HCT116 (cell line): ENCODE data around the gene HOXA7. TPM values are rescaled to one million over a fixed set of nuclear protein-coding genes. Genes with fewer than 3 reads are reported as not detected.

Experiments used
- ATAC-seq: fragments of 200-7000 bp; cut with Tn5 transposase; 2 replicates; pipeline ENCODE4 v1.9.1; 2020; ENCODE audit warnings: mild to moderate bottlenecking, moderate library complexity
- BruUV-seq: library from RNA; stranded (reverse); fragments of 400-500 nt; replicated peaks from 2 replicates; lab custom pipeline; 2021; lab: Mats Ljungman, UMichigan
- CTCF ChIA-PET: fragments of 300-600 bp; sonication (Branson Sonifier 250); formaldehyde crosslinking; loops from one replicate; lab custom pipeline; 2021; ENCODE audit warnings: antibody characterized with exemption; lab: Charles Lee
- POLR2A ChIA-PET: fragments of 300-600, 350-600 bp; sonication (Branson Sonifier 250); formaldehyde crosslinking; loops from one replicate; lab custom pipeline; 2021; ENCODE audit warnings: antibody characterized with exemption; lab: Charles Lee
- RAD21 ChIA-PET, 2 experiments: fragments of 300-600 bp; sonication (Branson Sonifier 250); formaldehyde crosslinking; loops; one replicate each; lab custom pipeline; 2023; ENCODE audit warnings: low total read pairs in 2 of 2; ENCODE audit not compliant: uncharacterized antibody in 2 of 2, unreplicated experiment in 2 of 2, low non-redundant PET in 1 of 2; lab: Charles Lee
- DNase-seq: peaks from one replicate; pipeline ENCODE4 v3.0.0-alpha.2; 2010; ENCODE audit warnings: low read depth, low spot score
- H2AFZ ChIP-seq: fragments of 200-600 bp; shearing (Covaris generic), sonication (generic); 2 replicates; pipeline ENCODE4 v1.6.1; 2017; ENCODE audit warnings: low read depth, mixed run types, mixed read lengths, antibody characterized with exemption, low read length; ENCODE audit not compliant: poor library complexity, severe bottlenecking
- H3K27ac ChIP-seq: 2 replicates; pipeline ENCODE4 v1.5.1; 2012; ENCODE audit warnings: low read depth, low read length
- H3K27me3 ChIP-seq: fragments of 200-600 bp; sonication (generic); 2 replicates; pipeline ENCODE4 v1.6.1; 2016; ENCODE audit warnings: mixed run types, low read length, mixed read lengths; ENCODE audit not compliant: insufficient read depth
- H3K36me3 ChIP-seq, 2 experiments: fragments of 200-500 bp in 1 of 2; fragments of 200-600 bp in 1 of 2; sonication (Bioruptor generic) in 1 of 2; sonication (generic) in 1 of 2; 2 replicates each; pipeline versions ENCODE4 v1.5.1 to v1.6.1; 2014 to 2016; ENCODE audit warnings: low read length in 2 of 2, inconsistent platforms in 1 of 2, mixed read lengths in 1 of 2, mixed run types in 1 of 2; ENCODE audit not compliant: insufficient read depth in 2 of 2, control insufficient read depth in 1 of 2
- H3K4me1 ChIP-seq, 2 experiments: fragments of 200-600 bp in 1 of 2; sonication (generic) in 1 of 2; 2 replicates each; pipeline versions ENCODE4 v1.5.1 to v1.6.1; 2012 to 2017; ENCODE audit warnings: low read length in 2 of 2, inconsistent platforms in 1 of 2, mild to moderate bottlenecking in 1 of 2, mixed read lengths in 1 of 2, mixed run types in 1 of 2, moderate library complexity in 1 of 2; ENCODE audit not compliant: insufficient read depth in 2 of 2, control insufficient read depth in 1 of 2
- H3K4me2 ChIP-seq: fragments of 200-600 bp; sonication (generic); 2 replicates; pipeline ENCODE4 v1.6.1; 2017; ENCODE audit warnings: mixed run types, low read length, mixed read lengths
- H3K4me3 ChIP-seq, 2 experiments: fragments of 200-600 bp in 1 of 2; sonication (generic) in 1 of 2; replicated peaks in 1 of 2; 2 replicates each; pipeline ENCODE4 v1.5.1; 2011 to 2016; ENCODE audit warnings: low read length in 2 of 2, control low read depth in 1 of 2, low read depth in 1 of 2, mild to moderate bottlenecking in 1 of 2, mixed read lengths in 1 of 2, mixed run types in 1 of 2
- H3K79me2 ChIP-seq: fragments of 200-600 bp; sonication (generic); 2 replicates; pipeline ENCODE4 v1.6.1; 2017; ENCODE audit warnings: mild to moderate bottlenecking, mixed run types, low read length, moderate library complexity, mixed read lengths; ENCODE audit not compliant: insufficient read depth
- H3K9ac ChIP-seq: fragments of 200-600 bp; sonication (generic); 2 replicates; pipeline ENCODE4 v1.6.1; 2016; ENCODE audit warnings: low read length, mixed read lengths
- H3K9me2 ChIP-seq: fragments of 200-600 bp; sonication (generic), shearing (Covaris generic); 2 replicates; pipeline ENCODE4 v1.6.1; 2017; ENCODE audit warnings: mixed run types, mild to moderate bottlenecking, moderate library complexity; ENCODE audit not compliant: insufficient read depth
- H3K9me3 ChIP-seq, 2 experiments: fragments of 200-500 bp in 1 of 2; fragments of 200-600 bp in 1 of 2; sonication (Bioruptor generic) in 1 of 2; sonication (generic) in 1 of 2; 2 replicates each; pipeline ENCODE4 v1.6.1; 2014 to 2017; ENCODE audit warnings: low read length in 2 of 2, mixed read lengths in 2 of 2, inconsistent platforms in 1 of 2, low read depth in 1 of 2, mild to moderate bottlenecking in 1 of 2, mixed run types in 1 of 2, moderate library complexity in 1 of 2; ENCODE audit not compliant: control insufficient read depth in 1 of 2, insufficient read depth in 1 of 2
- H4K20me1 ChIP-seq: fragments of 200-600 bp; sonication (generic), shearing (Covaris generic); 2 replicates; pipeline ENCODE4 v1.6.1; 2017; ENCODE audit warnings: mixed run types, mild to moderate bottlenecking, moderate library complexity; ENCODE audit not compliant: insufficient read depth
- CEBPB ChIP-seq: IDR thresholded peaks from 2 replicates; pipeline ENCODE4 v1.6.1; 2012; ENCODE audit warnings: low read depth
- JUND ChIP-seq: IDR thresholded peaks from 2 replicates; pipeline ENCODE4 v1.6.1; 2012
- POLR2A ChIP-seq: IDR thresholded peaks from 2 replicates; pipeline ENCODE4 v1.7.0; 2011; ENCODE audit warnings: borderline replicate concordance; ENCODE audit not compliant: insufficient read depth, insufficient read length; ENCODE audit errors: extremely low read depth
- POLR2AphosphoS5 ChIP-seq: IDR thresholded peaks from 2 replicates; pipeline ENCODE4 v1.6.1; 2011; ENCODE audit warnings: mild to moderate bottlenecking, low read depth, low read length, moderate library complexity
- YY1 ChIP-seq: IDR thresholded peaks from 2 replicates; pipeline ENCODE4 v1.6.1; 2011; ENCODE audit warnings: low read length, low read depth, moderate library complexity, mild to moderate bottlenecking; ENCODE audit not compliant: insufficient replicate concordance; ENCODE audit errors: extremely low read depth
- ZFX ChIP-seq: fragments of 450-650 bp; IDR thresholded peaks from 2 replicates; pipeline ENCODE4 v1.6.1; 2017
- intact Hi-C: fragments of 100-400 bp; cut with micrococcal nuclease; formaldehyde crosslinking; loops from 2 replicates; pipeline ENCODE4 v1.10.0; 2022
- total RNA-seq: library from RNA; stranded (reverse); gene quantifications from one replicate; pipeline ENCODE4 v1.2.1, GENCODE V29; 2021; ENCODE audit not compliant: unreplicated experiment
- TF ChIP-seq, protein P1 (sequence below): IDR thresholded peaks from 2 replicates; pipeline ENCODE4 v1.6.1; 2012; ENCODE audit warnings: low read depth
- TF ChIP-seq, protein P2 (sequence below): IDR thresholded peaks from 2 replicates; pipeline ENCODE4 v1.6.1; 2012
- TF ChIP-seq, protein P3 (sequence below): IDR thresholded peaks from 2 replicates; pipeline ENCODE4 v1.6.1; 2011; ENCODE audit warnings: mild to moderate bottlenecking, low read length, moderate library complexity; ENCODE audit not compliant: insufficient replicate concordance; ENCODE audit errors: extremely low read depth

HOXA7 gene
- total RNA-seq, 1 experiment from 2014 or later = 15.0 TPM

DNA sequence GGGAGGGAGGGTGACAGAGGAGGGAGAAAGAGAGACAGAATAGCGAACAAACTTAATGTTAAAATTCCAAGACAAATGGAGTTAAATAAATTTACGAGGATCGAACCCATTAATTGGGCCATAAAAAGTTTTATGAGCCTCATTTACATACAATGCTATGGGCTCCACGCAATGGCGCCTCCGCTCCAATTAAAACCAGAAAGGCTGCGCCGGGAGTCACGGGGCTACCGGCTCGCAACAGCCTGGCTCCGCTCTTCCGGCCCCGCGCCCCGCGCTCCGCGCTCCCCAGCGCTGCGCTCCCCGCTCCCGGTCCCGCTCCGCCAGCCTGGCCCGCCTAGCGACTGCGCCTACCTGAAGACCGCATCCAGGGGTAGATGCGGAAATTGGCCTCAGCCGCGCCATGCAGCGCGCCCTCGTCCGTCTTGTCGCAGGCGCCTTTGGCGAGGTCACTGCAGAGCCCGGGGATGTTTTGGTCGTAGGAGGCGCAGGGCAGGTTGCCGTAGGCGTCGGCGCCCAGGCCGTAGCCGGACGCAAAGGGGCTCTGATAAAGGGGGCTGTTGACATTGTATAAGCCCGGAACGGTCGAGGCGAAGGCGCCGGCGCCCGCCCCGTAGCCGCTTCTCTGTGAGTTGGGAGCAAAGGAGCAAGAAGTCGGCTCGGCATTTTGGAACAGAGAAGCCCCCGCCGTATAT is 513 bp downstream of the HOXA7 start:
- no peaks in the 10 kb centered on the region for H3K36me3 ChIP-seq
- H3K9ac ChIP-seq = peak overlapping the region; percentile 94
- peaks cover 15 to 54% of the 10 kb centered on the region in 2 experiments for H3K4me1 ChIP-seq
- TSS peak; percentile 66 for BruUV-seq
- H3K27me3 ChIP-seq = no peaks in the 10 kb centered on the region
- H2AFZ ChIP-seq = peak overlapping the region; percentile 93
- RAD21 ChIA-PET = no interaction called here
- no peaks in the 10 kb centered on the region for H3K9me2 ChIP-seq
- POLR2A ChIA-PET = interaction anchor here (2.0 kb wide), 1 partner anchor 12 kb away, joined by 5 read pairs; no protein-coding TSS in a partner anchor
- peaks cover 21% of the 10 kb centered on the region for H3K79me2 ChIP-seq
- no peak for DNase-seq
- H3K4me3 ChIP-seq = peak overlapping the region; percentile 70 to 88
- H3K27ac ChIP-seq = peak overlapping the region; percentile 91
- TF ChIP-seq CEBPB = no peak
- TF ChIP-seq YY1 = peak; percentile 65
- TF ChIP-seq POLR2AphosphoS5 = peak; percentile 20; the same call in 1 of the 2 replicates
- peak; percentile 19; the same call in 1 of the 2 replicates for TF ChIP-seq ZFX
- peak; percentile 47 for TF ChIP-seq POLR2A
- TF ChIP-seq, all 23 proteins: peak for 4
- peak; percentile 31 for ATAC-seq
- intact Hi-C loops = no loop called here
- no peaks in the 10 kb centered on the region for H4K20me1 ChIP-seq
- CTCF ChIA-PET = interaction anchor here (1.0 to 2.0 kb wide), 3 partner anchors 10 to 1264 kb away, joined by 3 to 12 read pairs (median 4); no protein-coding TSS in a partner anchor
- H3K4me2 ChIP-seq = peak overlapping the region; percentile 100
- H3K9me3 ChIP-seq = no peaks in the 10 kb centered on the region

DNA sequence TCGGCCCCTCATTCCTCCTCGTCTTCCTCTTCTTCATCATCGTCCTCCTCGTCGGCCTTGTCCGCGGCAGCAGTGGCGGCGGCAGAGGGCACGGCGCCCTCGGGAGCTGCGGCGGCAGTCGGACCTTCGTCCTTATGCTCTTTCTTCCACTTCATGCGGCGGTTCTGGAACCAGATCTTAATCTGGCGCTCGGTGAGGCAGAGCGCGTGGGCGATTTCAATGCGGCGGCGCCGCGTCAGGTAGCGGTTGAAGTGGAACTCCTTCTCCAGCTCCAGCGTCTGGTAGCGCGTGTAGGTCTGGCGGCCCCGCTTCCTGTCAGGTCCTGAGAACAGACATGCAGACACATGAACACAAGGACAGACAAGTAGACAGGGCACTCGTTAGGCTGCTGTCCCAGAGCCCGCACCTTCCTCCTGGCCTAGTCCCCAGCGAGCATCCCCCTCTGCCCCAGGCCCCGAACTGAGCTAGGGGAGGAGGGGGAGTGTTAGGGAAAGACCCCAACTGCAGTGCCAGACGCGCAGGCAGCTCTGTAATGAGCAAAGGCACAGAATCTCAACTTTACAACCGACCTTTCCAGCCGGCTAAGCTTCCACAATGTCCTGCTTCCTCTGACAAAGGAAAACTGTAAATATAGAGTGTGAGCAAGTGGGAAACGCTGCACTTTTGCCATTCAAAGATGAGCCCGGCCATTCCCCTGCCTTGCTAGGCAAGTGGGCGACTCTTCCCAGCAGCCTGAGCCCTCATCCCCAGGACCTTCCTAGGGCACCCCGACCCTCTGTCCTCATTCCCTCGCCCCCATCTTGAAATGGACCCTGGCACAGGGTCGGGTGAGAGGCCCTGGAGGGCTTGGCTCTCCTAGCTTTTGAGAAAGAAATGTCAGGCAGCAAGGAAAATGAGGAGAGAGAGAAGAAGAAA is 1.3 kb downstream of the HOXA7 start:
- peak overlapping the region; percentile 91 for H3K27ac ChIP-seq
- no peak overlapping the region for H2AFZ ChIP-seq
- H4K20me1 ChIP-seq = no peaks in the 10 kb centered on the region
- ChIA-PET CTCF (interaction anchor here (2.0 kb wide), 1 partner anchor 11 kb away, joined by 4 read pairs; no protein-coding TSS in a partner anchor), POLR2A (no interaction called here), RAD21 (no interaction called here)
- H3K4me1 ChIP-seq = peaks cover 15 to 52% of the 10 kb centered on the region in 2 experiments
- peak overlapping the region; percentile 100 for H3K4me2 ChIP-seq
- H3K4me3 ChIP-seq = peak overlapping the region; percentile 70 to 88
- ATAC-seq (no peak), DNase-seq (no peak)
- no peaks in the 10 kb centered on the region for H3K36me3 ChIP-seq
- peak overlapping the region; percentile 94 for H3K9ac ChIP-seq
- no peaks in the 10 kb centered on the region for H3K9me3 ChIP-seq
- BruUV-seq = no TSS peak
- TF ChIP-seq ZFX (no peak), POLR2A (no peak), JUND (no peak)
- TF ChIP-seq, protein P1, sequence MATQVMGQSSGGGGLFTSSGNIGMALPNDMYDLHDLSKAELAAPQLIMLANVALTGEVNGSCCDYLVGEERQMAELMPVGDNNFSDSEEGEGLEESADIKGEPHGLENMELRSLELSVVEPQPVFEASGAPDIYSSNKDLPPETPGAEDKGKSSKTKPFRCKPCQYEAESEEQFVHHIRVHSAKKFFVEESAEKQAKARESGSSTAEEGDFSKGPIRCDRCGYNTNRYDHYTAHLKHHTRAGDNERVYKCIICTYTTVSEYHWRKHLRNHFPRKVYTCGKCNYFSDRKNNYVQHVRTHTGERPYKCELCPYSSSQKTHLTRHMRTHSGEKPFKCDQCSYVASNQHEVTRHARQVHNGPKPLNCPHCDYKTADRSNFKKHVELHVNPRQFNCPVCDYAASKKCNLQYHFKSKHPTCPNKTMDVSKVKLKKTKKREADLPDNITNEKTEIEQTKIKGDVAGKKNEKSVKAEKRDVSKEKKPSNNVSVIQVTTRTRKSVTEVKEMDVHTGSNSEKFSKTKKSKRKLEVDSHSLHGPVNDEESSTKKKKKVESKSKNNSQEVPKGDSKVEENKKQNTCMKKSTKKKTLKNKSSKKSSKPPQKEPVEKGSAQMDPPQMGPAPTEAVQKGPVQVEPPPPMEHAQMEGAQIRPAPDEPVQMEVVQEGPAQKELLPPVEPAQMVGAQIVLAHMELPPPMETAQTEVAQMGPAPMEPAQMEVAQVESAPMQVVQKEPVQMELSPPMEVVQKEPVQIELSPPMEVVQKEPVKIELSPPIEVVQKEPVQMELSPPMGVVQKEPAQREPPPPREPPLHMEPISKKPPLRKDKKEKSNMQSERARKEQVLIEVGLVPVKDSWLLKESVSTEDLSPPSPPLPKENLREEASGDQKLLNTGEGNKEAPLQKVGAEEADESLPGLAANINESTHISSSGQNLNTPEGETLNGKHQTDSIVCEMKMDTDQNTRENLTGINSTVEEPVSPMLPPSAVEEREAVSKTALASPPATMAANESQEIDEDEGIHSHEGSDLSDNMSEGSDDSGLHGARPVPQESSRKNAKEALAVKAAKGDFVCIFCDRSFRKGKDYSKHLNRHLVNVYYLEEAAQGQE = no peak
- TF ChIP-seq, protein P2, sequence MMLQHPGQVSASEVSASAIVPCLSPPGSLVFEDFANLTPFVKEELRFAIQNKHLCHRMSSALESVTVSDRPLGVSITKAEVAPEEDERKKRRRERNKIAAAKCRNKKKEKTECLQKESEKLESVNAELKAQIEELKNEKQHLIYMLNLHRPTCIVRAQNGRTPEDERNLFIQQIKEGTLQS = no peak
- TF ChIP-seq, protein P3, sequence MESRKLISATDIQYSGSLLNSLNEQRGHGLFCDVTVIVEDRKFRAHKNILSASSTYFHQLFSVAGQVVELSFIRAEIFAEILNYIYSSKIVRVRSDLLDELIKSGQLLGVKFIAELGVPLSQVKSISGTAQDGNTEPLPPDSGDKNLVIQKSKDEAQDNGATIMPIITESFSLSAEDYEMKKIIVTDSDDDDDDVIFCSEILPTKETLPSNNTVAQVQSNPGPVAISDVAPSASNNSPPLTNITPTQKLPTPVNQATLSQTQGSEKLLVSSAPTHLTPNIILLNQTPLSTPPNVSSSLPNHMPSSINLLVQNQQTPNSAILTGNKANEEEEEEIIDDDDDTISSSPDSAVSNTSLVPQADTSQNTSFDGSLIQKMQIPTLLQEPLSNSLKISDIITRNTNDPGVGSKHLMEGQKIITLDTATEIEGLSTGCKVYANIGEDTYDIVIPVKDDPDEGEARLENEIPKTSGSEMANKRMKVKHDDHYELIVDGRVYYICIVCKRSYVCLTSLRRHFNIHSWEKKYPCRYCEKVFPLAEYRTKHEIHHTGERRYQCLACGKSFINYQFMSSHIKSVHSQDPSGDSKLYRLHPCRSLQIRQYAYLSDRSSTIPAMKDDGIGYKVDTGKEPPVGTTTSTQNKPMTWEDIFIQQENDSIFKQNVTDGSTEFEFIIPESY = no peak
- H3K9me2 ChIP-seq = no peaks in the 10 kb centered on the region
- H3K79me2 ChIP-seq = peaks cover 27% of the 10 kb centered on the region
- H3K27me3 ChIP-seq = no peaks in the 10 kb centered on the region
- intact Hi-C loops = loop anchor here (5.0 kb wide), 1 partner anchor 303 kb away; no protein-coding TSS in a partner anchor
